Neural cell (in vitro differentiated cells): ENCODE data around the gene SLC12A9.
"Not testable (repeated sequence)": the region's sequence is repeated elsewhere in the genome, so short reads cannot be mapped to it uniquely, and the experiment has no call there.

ENCODE experiments used
- CTCF ChIP-seq: fragments of 450-650 bp; IDR thresholded peaks from 2 replicates; pipeline ENCODE4 v1.5.1; 2014; ENCODE audit warnings: antibody characterized with exemption, mild to moderate bottlenecking, moderate library complexity; ENCODE audit not compliant: poor library complexity, severe bottlenecking
- EP300 ChIP-seq: fragments of 450-650 bp; conservative IDR thresholded peaks from 2 replicates; pipeline ENCODE4 v1.6.1; 2014; ENCODE audit warnings: antibody characterized with exemption, mild to moderate bottlenecking, moderate library complexity; ENCODE audit not compliant: poor library complexity, severe bottlenecking
- EZH2 ChIP-seq: fragments of 200-600, 300-800 bp; shearing (Covaris generic), sonication (generic); IDR thresholded peaks from 2 replicates; pipeline ENCODE4 v1.6.1; 2014; ENCODE audit warnings: antibody characterized with exemption, low read length, borderline replicate concordance, mild to moderate bottlenecking; ENCODE audit not compliant: insufficient read depth, poor library complexity, severe bottlenecking
- POLR2AphosphoS5 ChIP-seq: IDR thresholded peaks from 2 replicates; pipeline ENCODE4 v1.6.1; 2012
- RAD21 ChIP-seq: fragments of 450-650 bp; conservative IDR thresholded peaks from 2 replicates; pipeline ENCODE4 v1.6.1; 2014; ENCODE audit warnings: antibody characterized with exemption, mild to moderate bottlenecking, moderate library complexity
- REST ChIP-seq: IDR thresholded peaks from 2 replicates; pipeline ENCODE4 v1.6.1; 2012; ENCODE audit warnings: borderline replicate concordance
- SMC3 ChIP-seq: fragments of 450-650 bp; conservative IDR thresholded peaks from 2 replicates; pipeline ENCODE4 v1.6.1; 2014; ENCODE audit warnings: antibody characterized with exemption, mild to moderate bottlenecking, moderate library complexity; ENCODE audit not compliant: poor library complexity
- TAF1 ChIP-seq: IDR thresholded peaks from 2 replicates; pipeline ENCODE4 v1.6.1; 2012; ENCODE audit warnings: low read depth

- TF ChIP-seq CTCF, TAF1, EP300, POLR2AphosphoS5, EZH2, REST, RAD21, SMC3: not testable (repeated sequence)
Measured at GRCh38 chr7:100910443-100910842, 57.9 kb downstream of the SLC12A9 start.
